HUES64 (cell line): ENCODE data around the gene RHOB.

ENCODE experiments used
- H3K27ac ChIP-seq: 2 replicates; pipeline ENCODE4 v1.7.0; 2013; ENCODE audit warnings: low read depth, low read length, inconsistent platforms
- H3K27me3 ChIP-seq: 2 replicates; pipeline ENCODE4 v1.6.1; 2013; ENCODE audit warnings: mild to moderate bottlenecking, low read length; ENCODE audit not compliant: insufficient read depth
- H3K36me3 ChIP-seq: 2 replicates; pipeline ENCODE4 v1.6.1; 2013; ENCODE audit warnings: mild to moderate bottlenecking, low read length; ENCODE audit not compliant: insufficient read depth
- H3K4me1 ChIP-seq: 2 replicates; pipeline ENCODE4 v1.6.1; 2013; ENCODE audit warnings: mild to moderate bottlenecking, low read length, moderate library complexity; ENCODE audit not compliant: insufficient read depth
- H3K4me3 ChIP-seq: 2 replicates; pipeline ENCODE4 v1.5.1; 2013; ENCODE audit warnings: mild to moderate bottlenecking, low read length, moderate library complexity
- H3K9ac ChIP-seq: 2 replicates; pipeline ENCODE4 v1.6.1; 2013; ENCODE audit warnings: mild to moderate bottlenecking, low read depth, low read length
- H3K9me3 ChIP-seq: 2 replicates; pipeline ENCODE4 v1.6.1; 2013; ENCODE audit warnings: low read depth, low read length; ENCODE audit not compliant: insufficient read depth
- WGBS: fragments of 150-250, 120-280 bp; methylation state at CpG from one replicate; pipeline ENCODE4 v1.1.7; 2013; ENCODE audit warnings: missing lambda C conversion rate; 5-methylcytosine and 5-hydroxymethylcytosine counted together

The RHOB gene

GRCh38 chr2:20450201-20450999, 3.5 kb downstream of the RHOB start:
- Histone ChIP-seq H3K9ac (no peak overlapping the region), H3K27me3 (peaks cover 75% of the 10 kb centered on the region), H3K4me1 (peaks cover 30% of the 10 kb centered on the region), H3K27ac (peak overlapping the region; percentile 37; the same call in 1 of the 2 replicates), H3K9me3 (no peaks in the 10 kb centered on the region), H3K36me3 (peaks cover 2% of the 10 kb centered on the region; the same call in 1 of the 2 replicates), H3K4me3 (peak overlapping the region; percentile 90; the same call in 1 of the 2 replicates)
- WGBS, result 18% methylated on average over 6 of the region's 6 CpGs

GRCh38 chr2:20451000-20451290, 4.1 kb downstream of the RHOB start:
- Histone ChIP-seq H3K9ac (no peak overlapping the region), H3K4me1 (peaks cover 27% of the 10 kb centered on the region), H3K4me3 (no peak overlapping the region), H3K9me3 (no peaks in the 10 kb centered on the region), H3K27ac (no peak overlapping the region; the same call in 1 of the 2 replicates), H3K36me3 (peaks cover 2% of the 10 kb centered on the region; the same call in 1 of the 2 replicates), H3K27me3 (peaks cover 69% of the 10 kb centered on the region)
- 87% methylated on average over 3 of the region's 3 CpGs for WGBS

GRCh38 chr2:20451341-20451740, 4.5 kb downstream of the RHOB start:
- Histone ChIP-seq H3K4me3 (no peak overlapping the region), H3K27me3 (peaks cover 65% of the 10 kb centered on the region), H3K4me1 (peaks cover 27% of the 10 kb centered on the region), H3K27ac (no peak overlapping the region), H3K9me3 (no peaks in the 10 kb centered on the region), H3K9ac (no peak overlapping the region), H3K36me3 (peaks cover 2% of the 10 kb centered on the region; the same call in 1 of the 2 replicates)
- WGBS, result 75% methylated on average over 4 of the region's 4 CpGs

GRCh38 chr2:20451761-20452499, 5.1 kb downstream of the RHOB start:
- Histone ChIP-seq H3K9me3 (no peaks in the 10 kb centered on the region), H3K27me3 (peaks cover 64% of the 10 kb centered on the region), H3K36me3 (peaks cover 2% of the 10 kb centered on the region; the same call in 1 of the 2 replicates), H3K4me1 (peaks cover 27% of the 10 kb centered on the region), H3K27ac (no peak overlapping the region), H3K4me3 (no peak overlapping the region), H3K9ac (no peak overlapping the region)
- WGBS, result 84% methylated on average over 7 of the region's 7 CpGs

- Histone ChIP-seq H3K9ac (no peak overlapping the region), H3K27ac (no peak overlapping the region), H3K9me3 (no peaks in the 10 kb centered on the region), H3K4me1 (peaks cover 27% of the 10 kb centered on the region), H3K36me3 (peaks cover 2% of the 10 kb centered on the region; the same call in 1 of the 2 replicates), H3K27me3 (peaks cover 59% of the 10 kb centered on the region), H3K4me3 (no peak overlapping the region)
- 81% methylated on average over 3 of the region's 4 CpGs for WGBS
Measured at GRCh38 chr2:20452551-20452950, 5.7 kb downstream of the RHOB start.

GRCh38 chr2:20453087-20453486, 6.2 kb downstream of the RHOB start:
- H3K27me3 ChIP-seq, result peaks cover 54% of the 10 kb centered on the region
- peaks cover 27% of the 10 kb centered on the region for H3K4me1 ChIP-seq
- H3K9ac ChIP-seq, result no peak overlapping the region
- H3K9me3 ChIP-seq, result no peaks in the 10 kb centered on the region
- H3K27ac ChIP-seq, result no peak overlapping the region
- 95% methylated on average over 3 of the region's 3 CpGs for WGBS
- no peak overlapping the region for H3K4me3 ChIP-seq
- peaks cover 2% of the 10 kb centered on the region; the same call in 1 of the 2 replicates for H3K36me3 ChIP-seq

GRCh38 chr2:20454036-20454981, 7.4 kb downstream of the RHOB start:
- no peak overlapping the region for H3K27ac ChIP-seq
- peaks cover 18% of the 10 kb centered on the region for H3K4me1 ChIP-seq
- H3K9ac ChIP-seq, result no peak overlapping the region
- H3K36me3 ChIP-seq, result no peaks in the 10 kb centered on the region; the same call in 1 of the 2 replicates
- no peak overlapping the region for H3K4me3 ChIP-seq
- no peaks in the 10 kb centered on the region for H3K9me3 ChIP-seq
- H3K27me3 ChIP-seq, result peaks cover 42% of the 10 kb centered on the region
- WGBS, result 94% methylated on average over 6 of the region's 7 CpGs

- H3K4me3 ChIP-seq, result no peak overlapping the region
- no peaks in the 10 kb centered on the region for H3K9me3 ChIP-seq
- peaks cover 33% of the 10 kb centered on the region for H3K27me3 ChIP-seq
- no peaks in the 10 kb centered on the region for H3K36me3 ChIP-seq
- H3K27ac ChIP-seq, result no peak overlapping the region
- WGBS, result 97% methylated on average over 3 of the region's 3 CpGs
- H3K4me1 ChIP-seq, result peaks cover 10% of the 10 kb centered on the region
- H3K9ac ChIP-seq, result no peak overlapping the region
Measured at GRCh38 chr2:20455076-20455587, 8.3 kb downstream of the RHOB start.

GRCh38 chr2:20456116-20456571, 9.3 kb downstream of the RHOB start:
- no peaks in the 10 kb centered on the region for H3K36me3 ChIP-seq
- H3K4me3 ChIP-seq, result no peak overlapping the region
- no peaks in the 10 kb centered on the region for H3K9me3 ChIP-seq
- peaks cover 27% of the 10 kb centered on the region for H3K27me3 ChIP-seq
- H3K4me1 ChIP-seq, result peaks cover 2% of the 10 kb centered on the region
- H3K27ac ChIP-seq, result no peak overlapping the region
- H3K9ac ChIP-seq, result no peak overlapping the region

GRCh38 chr2:20456636-20457426, 10.0 kb downstream of the RHOB start:
- Histone ChIP-seq H3K36me3 (no peaks in the 10 kb centered on the region), H3K27ac (no peak overlapping the region), H3K4me3 (no peak overlapping the region), H3K9ac (no peak overlapping the region), H3K27me3 (peaks cover 20% of the 10 kb centered on the region), H3K9me3 (no peaks in the 10 kb centered on the region), H3K4me1 (no peaks in the 10 kb centered on the region)
- 88% methylated on average over 2 of the region's 3 CpGs for WGBS
